Calu3 (cell line): Measurements from ENCODE around the gene PCDH9. TPM values are rescaled to one million over a fixed set of nuclear protein-coding genes. Genes with fewer than 3 reads are reported as not detected.
A peak's percentile ranks its signal among the peaks of the same experiment; 100 is the strongest.

ENCODE experiments used
- BruUV-seq: library from RNA; stranded (reverse); fragments of 400-500 nt; replicated peaks from 2 replicates; lab custom pipeline; 2021; lab: Mats Ljungman, UMichigan
- CTCF ChIA-PET: fragments of 300-600 bp; sonication (Branson Sonifier 250); formaldehyde crosslinking; loops from one replicate; lab custom pipeline; 2022; ENCODE audit warnings: antibody characterized with exemption; lab: Charles Lee
- DNase-seq: peaks from one replicate; pipeline ENCODE4 v3.0.0; 2022
- H3K27ac Mint-ChIP-seq: one replicate; pipeline ENCODE4 v1.8.0; 2022; ENCODE audit warnings: mixed read lengths; ENCODE audit not compliant: unreplicated experiment
- H3K27me3 Mint-ChIP-seq: one replicate; pipeline ENCODE4 v1.8.0; 2022; ENCODE audit warnings: mixed read lengths; ENCODE audit not compliant: unreplicated experiment
- H3K36me3 Mint-ChIP-seq: one replicate; pipeline ENCODE4 v1.8.0; 2022; ENCODE audit warnings: mild to moderate bottlenecking, moderate library complexity, mixed read lengths; ENCODE audit not compliant: insufficient read depth, unreplicated experiment
- H3K4me1 Mint-ChIP-seq: one replicate; pipeline ENCODE4 v1.8.0; 2022; ENCODE audit warnings: mild to moderate bottlenecking, low read depth, mixed read lengths; ENCODE audit not compliant: unreplicated experiment
- H3K4me3 Mint-ChIP-seq: one replicate; pipeline ENCODE4 v1.8.0; 2022; ENCODE audit warnings: mild to moderate bottlenecking, low read depth, moderate library complexity, mixed read lengths; ENCODE audit not compliant: unreplicated experiment
- H3K9me3 Mint-ChIP-seq: one replicate; pipeline ENCODE4 v1.8.0; 2022; ENCODE audit warnings: low read depth, mixed read lengths; ENCODE audit not compliant: unreplicated experiment
- CTCF ChIP-seq: fragments of 200-600 bp; IDR thresholded peaks from one replicate; pipeline ENCODE4 v1.8.0; 2022; ENCODE audit warnings: antibody characterized with exemption; ENCODE audit not compliant: unreplicated experiment
- intact Hi-C: fragments of 100-400 bp; cut with micrococcal nuclease; formaldehyde crosslinking; loops from one replicate; pipeline ENCODE4 v1.10.0; 2022; ENCODE audit not compliant: unreplicated experiment
- total RNA-seq: library from RNA; stranded (reverse); gene quantifications from 2 replicates; pipeline ENCODE4 v1.2.3, GENCODE V29; 2022

The PCDH9 gene
- total RNA-seq, 1 experiment from 2014 or later, result 1.3 TPM

- Mint-ChIP-seq H3K36me3 (no peaks in the 10 kb centered on the region), H3K27ac (no peak overlapping the region)
Observed at GRCh38 chr13:67083519-67083918, 146.6 kb downstream of the PCDH9 start.

GRCh38 chr13:67080351-67080750, 149.8 kb downstream of the PCDH9 start:
- TF ChIP-seq CTCF, result no peak
- no peak for DNase-seq
- Mint-ChIP-seq H3K4me3 (no peak overlapping the region), H3K9me3 (peaks cover 4% of the 10 kb centered on the region), H3K27me3 (no peaks in the 10 kb centered on the region), H3K27ac (no peak overlapping the region), H3K4me1 (peaks cover 10% of the 10 kb centered on the region), H3K36me3 (no peaks in the 10 kb centered on the region)
- intact Hi-C loops, result no loop called here
- BruUV-seq, result no TSS peak
- CTCF ChIA-PET, result no interaction called here

More at GRCh38 chr13:67083519-67083918, 146.6 kb downstream of the PCDH9 start:
- intact Hi-C loops, result no loop called here
- no peak for DNase-seq
- no peaks in the 10 kb centered on the region for H3K27me3 Mint-ChIP-seq
- H3K9me3 Mint-ChIP-seq, result peaks cover under 1% of the 10 kb centered on the region
- TF ChIP-seq CTCF, result no peak
- H3K4me3 Mint-ChIP-seq, result no peak overlapping the region
- CTCF ChIA-PET, result no interaction called here
- no TSS peak for BruUV-seq
- H3K4me1 Mint-ChIP-seq, result no peaks in the 10 kb centered on the region

- Mint-ChIP-seq H3K27me3 (no peaks in the 10 kb centered on the region), H3K27ac (no peak overlapping the region), H3K36me3 (no peaks in the 10 kb centered on the region), H3K4me1 (peaks cover 10% of the 10 kb centered on the region), H3K4me3 (no peak overlapping the region), H3K9me3 (peaks cover 4% of the 10 kb centered on the region)
- intact Hi-C loops, result loop anchor here (10.0 kb wide), 1 partner anchor 137 kb away; no protein-coding TSS in a partner anchor
- CTCF ChIA-PET, result no interaction called here
- BruUV-seq, result no TSS peak
- no peak for DNase-seq
- no peak for TF ChIP-seq CTCF
Observed at GRCh38 chr13:67078062-67078461, 152.1 kb downstream of the PCDH9 start.

- CTCF ChIA-PET, result no interaction called here
- intact Hi-C loops, result loop anchor here (10.0 kb wide), 1 partner anchor 138 kb away; no protein-coding TSS in a partner anchor
- BruUV-seq, result no TSS peak
- Mint-ChIP-seq H3K4me3 (no peak overlapping the region), H3K36me3 (no peaks in the 10 kb centered on the region), H3K27me3 (no peaks in the 10 kb centered on the region), H3K27ac (peak overlapping the region; percentile 47), H3K4me1 (peaks cover 10% of the 10 kb centered on the region), H3K9me3 (peaks cover 4% of the 10 kb centered on the region)
- no peak for DNase-seq
- no peak for TF ChIP-seq CTCF
Observed at GRCh38 chr13:67077132-67077531, 153.0 kb downstream of the PCDH9 start.
